MCF 10A (cell line): Measurements from ENCODE around the gene TRAPPC6A. TPM values are rescaled to one million over a fixed set of nuclear protein-coding genes. Genes with fewer than 3 reads are reported as not detected.
"Not testable (repeated sequence)": the region's sequence is repeated elsewhere in the genome, so short reads cannot be mapped to it uniquely, and the experiment has no call there.

Experiments
- BruUV-seq: library from RNA; stranded (reverse); fragments of 400-500 nt; replicated peaks from 2 replicates; lab custom pipeline; 2021; lab: Mats Ljungman, UMichigan
- CTCF ChIA-PET: fragments of 300-600 bp; sonication (Branson Sonifier 250); formaldehyde crosslinking; extraction: SDS; loops from one replicate; lab custom pipeline; 2021; ENCODE audit warnings: antibody characterized with exemption, inconsistent platforms; lab: Yijun Ruan, JAX
- POLR2A ChIA-PET: fragments of 300-600, 350-650 bp; sonication (Branson Sonifier 250); formaldehyde crosslinking; extraction: SDS; loops from one replicate; lab custom pipeline; 2020; ENCODE audit warnings: antibody characterized with exemption, inconsistent platforms; lab: Yijun Ruan, JAX
- DNase-seq: peaks from one replicate; pipeline ENCODE4 v3.0.0-alpha.2; 2018; ENCODE audit not compliant: unreplicated experiment
- H3K27ac Mint-ChIP-seq: one replicate; pipeline ENCODE4 v1.8.0; 2022; ENCODE audit warnings: mild to moderate bottlenecking, low read depth, mixed read lengths; ENCODE audit not compliant: unreplicated experiment
- H3K27me3 Mint-ChIP-seq: one replicate; pipeline ENCODE4 v1.8.0; 2022; ENCODE audit warnings: mixed read lengths; ENCODE audit not compliant: insufficient read depth, unreplicated experiment
- H3K36me3 Mint-ChIP-seq: one replicate; pipeline ENCODE4 v1.8.0; 2022; ENCODE audit warnings: mild to moderate bottlenecking, moderate library complexity, mixed read lengths; ENCODE audit not compliant: insufficient read depth, unreplicated experiment
- H3K4me1 Mint-ChIP-seq: one replicate; pipeline ENCODE4 v1.8.0; 2022; ENCODE audit warnings: mixed read lengths; ENCODE audit not compliant: insufficient read depth, unreplicated experiment
- H3K4me3 Mint-ChIP-seq: one replicate; pipeline ENCODE4 v1.8.0; 2022; ENCODE audit warnings: mild to moderate bottlenecking, moderate library complexity, mixed read lengths; ENCODE audit not compliant: unreplicated experiment
- H3K9me3 Mint-ChIP-seq: one replicate; pipeline ENCODE4 v1.8.0; 2022; ENCODE audit warnings: mixed read lengths; ENCODE audit not compliant: unreplicated experiment
- intact Hi-C: fragments of 100-400 bp; cut with micrococcal nuclease; formaldehyde crosslinking; loops from 2 replicates; pipeline ENCODE4 v1.14.1; 2022
- total RNA-seq: library from RNA; stranded (reverse); gene quantifications from 2 replicates; pipeline ENCODE4 v1.2.3, GENCODE V29; 2022
- TF ChIP-seq, protein P1 (sequence below): fragments of 200-600 bp; IDR thresholded peaks from one replicate; pipeline ENCODE4 v1.8.0; 2022; ENCODE audit warnings: antibody characterized with exemption, mild to moderate bottlenecking; ENCODE audit not compliant: unreplicated experiment

The TRAPPC6A gene
- total RNA-seq, 1 experiment from 2014 or later = 14.4 TPM

DNA sequence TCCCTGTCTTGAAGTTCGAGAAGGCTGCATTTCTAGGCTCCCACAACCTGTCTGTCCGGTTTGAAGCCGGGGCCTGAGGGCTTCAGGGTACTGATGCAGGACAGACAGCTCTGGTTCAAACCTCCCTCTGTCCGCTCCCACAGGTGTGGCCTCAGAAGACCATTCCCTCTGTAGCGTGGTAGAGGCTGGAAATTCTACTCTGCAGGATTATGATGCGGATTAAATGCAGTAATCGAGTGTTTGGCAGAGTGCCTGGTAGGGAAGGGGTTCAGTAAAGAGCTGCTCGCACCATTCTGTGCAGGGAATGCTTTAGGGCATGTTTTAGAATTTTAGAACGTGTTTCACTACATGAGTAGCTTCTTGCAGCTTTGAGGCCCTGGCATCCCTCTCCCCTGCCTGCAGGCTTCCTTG is 54.6 kb downstream of the TRAPPC6A start:
- CTCF ChIA-PET = interaction anchor here (1.1 kb wide), 1 partner anchor 12 kb away, joined by 5 read pairs; no protein-coding TSS in a partner anchor
- no TSS peak for BruUV-seq
- no peaks in the 10 kb centered on the region for H3K9me3 Mint-ChIP-seq

DNA sequence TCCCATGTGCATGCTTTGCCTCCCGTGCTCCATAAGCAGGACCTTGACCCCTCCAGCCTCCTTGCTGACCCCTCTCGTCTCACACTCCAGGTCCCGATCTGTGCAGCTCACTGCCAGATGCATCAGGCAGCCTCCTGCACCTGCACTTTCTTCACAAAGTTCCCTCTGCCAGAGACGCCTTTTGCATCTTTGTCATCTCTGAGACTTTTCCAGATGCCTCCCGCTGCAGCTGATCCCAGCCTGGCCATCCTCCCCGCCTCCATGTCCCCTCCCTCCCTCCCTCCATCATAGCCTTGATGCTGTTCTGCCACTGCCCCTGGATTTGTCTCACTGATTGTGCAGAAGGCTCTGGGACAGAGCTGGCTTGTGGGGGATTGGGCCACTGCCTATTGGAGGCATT is 55.2 kb downstream of the TRAPPC6A start:
- ChIA-PET POLR2A (interaction anchor here (0.9 kb wide), 1 partner anchor 8 kb away, joined by 3 read pairs; no protein-coding TSS in a partner anchor), CTCF (no interaction called here)
- no peak overlapping the region for H3K27ac Mint-ChIP-seq
- H3K4me3 Mint-ChIP-seq = no peak overlapping the region
- TF ChIP-seq, protein P1, sequence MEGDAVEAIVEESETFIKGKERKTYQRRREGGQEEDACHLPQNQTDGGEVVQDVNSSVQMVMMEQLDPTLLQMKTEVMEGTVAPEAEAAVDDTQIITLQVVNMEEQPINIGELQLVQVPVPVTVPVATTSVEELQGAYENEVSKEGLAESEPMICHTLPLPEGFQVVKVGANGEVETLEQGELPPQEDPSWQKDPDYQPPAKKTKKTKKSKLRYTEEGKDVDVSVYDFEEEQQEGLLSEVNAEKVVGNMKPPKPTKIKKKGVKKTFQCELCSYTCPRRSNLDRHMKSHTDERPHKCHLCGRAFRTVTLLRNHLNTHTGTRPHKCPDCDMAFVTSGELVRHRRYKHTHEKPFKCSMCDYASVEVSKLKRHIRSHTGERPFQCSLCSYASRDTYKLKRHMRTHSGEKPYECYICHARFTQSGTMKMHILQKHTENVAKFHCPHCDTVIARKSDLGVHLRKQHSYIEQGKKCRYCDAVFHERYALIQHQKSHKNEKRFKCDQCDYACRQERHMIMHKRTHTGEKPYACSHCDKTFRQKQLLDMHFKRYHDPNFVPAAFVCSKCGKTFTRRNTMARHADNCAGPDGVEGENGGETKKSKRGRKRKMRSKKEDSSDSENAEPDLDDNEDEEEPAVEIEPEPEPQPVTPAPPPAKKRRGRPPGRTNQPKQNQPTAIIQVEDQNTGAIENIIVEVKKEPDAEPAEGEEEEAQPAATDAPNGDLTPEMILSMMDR = no peak
- no peak for DNase-seq
- intact Hi-C loops = no loop called here
- no peaks in the 10 kb centered on the region for H3K9me3 Mint-ChIP-seq
- no peaks in the 10 kb centered on the region for H3K27me3 Mint-ChIP-seq
- no peaks in the 10 kb centered on the region for H3K36me3 Mint-ChIP-seq
- peaks cover 6% of the 10 kb centered on the region for H3K4me1 Mint-ChIP-seq
- BruUV-seq = no TSS peak

More for the DNA sequence above, 54.6 kb downstream of the TRAPPC6A start:
- H3K27ac Mint-ChIP-seq = no peak overlapping the region
- POLR2A ChIA-PET = interaction anchor here (0.6 to 3.5 kb wide), 3 partner anchors 9 to 34 kb away, joined by 3 to 10 read pairs (median 3); partner anchors contain the start of gene PPP1R37
- DNase-seq = no peak
- intact Hi-C loops = no loop called here
- H3K4me3 Mint-ChIP-seq = no peak overlapping the region
- H3K27me3 Mint-ChIP-seq = no peaks in the 10 kb centered on the region
- TF ChIP-seq, protein P1 = no peak
- peaks cover 6% of the 10 kb centered on the region for H3K4me1 Mint-ChIP-seq
- peaks cover 4% of the 10 kb centered on the region for H3K36me3 Mint-ChIP-seq

DNA sequence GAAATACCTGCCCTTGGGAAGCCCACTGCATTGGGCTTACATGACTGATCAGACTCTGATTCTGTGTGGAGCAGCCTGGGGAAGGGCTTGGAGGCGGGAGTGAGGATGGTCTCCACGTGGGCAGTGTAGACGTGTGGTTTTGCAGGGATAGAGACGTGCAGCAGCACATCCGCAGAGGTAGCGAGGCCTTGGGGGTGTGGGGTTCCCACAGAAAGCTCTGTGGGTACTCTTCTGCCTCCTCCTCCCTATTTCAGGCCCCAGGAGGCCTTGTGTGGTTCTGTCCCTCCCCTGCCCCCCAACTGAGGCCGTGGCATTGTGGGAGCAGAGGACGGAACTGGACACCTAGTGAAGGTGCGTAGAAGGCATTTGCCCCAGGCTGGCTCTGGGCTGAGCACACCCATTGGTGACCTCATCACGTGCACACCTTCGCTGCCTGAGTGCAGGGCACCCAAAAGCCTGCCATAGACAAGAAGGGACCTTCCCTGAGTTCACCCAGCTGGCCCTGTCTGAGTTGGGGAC is 56.2 kb downstream of the TRAPPC6A start:
- intact Hi-C loops = no loop called here
- Mint-ChIP-seq H3K9me3 (no peaks in the 10 kb centered on the region), H3K36me3 (no peaks in the 10 kb centered on the region), H3K27ac (no peak overlapping the region), H3K4me1 (peaks cover 6% of the 10 kb centered on the region), H3K4me3 (no peak overlapping the region), H3K27me3 (no peaks in the 10 kb centered on the region)
- TF ChIP-seq, protein P1 = no peak
- CTCF ChIA-PET = no interaction called here
- no TSS peak for BruUV-seq
- POLR2A ChIA-PET = no interaction called here
- DNase-seq = no peak

DNA sequence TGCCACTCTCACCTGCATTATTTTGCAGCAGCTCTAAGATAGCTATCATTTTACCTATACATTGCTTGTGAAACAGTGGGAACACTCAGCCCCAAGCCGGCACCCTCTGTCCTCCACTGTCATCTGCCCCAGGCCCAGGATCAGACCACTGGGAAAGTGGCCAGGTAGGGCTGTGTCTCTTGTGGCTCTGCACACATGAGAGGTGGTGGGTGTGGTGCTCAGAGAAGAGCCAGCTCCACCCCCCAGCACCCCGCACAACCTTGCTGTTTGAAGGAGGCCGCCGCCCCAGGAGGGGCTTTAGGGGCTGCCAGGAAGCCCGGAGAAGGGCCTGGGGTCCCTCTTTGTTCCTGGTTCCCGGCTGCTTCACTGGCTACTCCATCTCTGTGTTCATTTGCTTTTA is 58.5 kb downstream of the TRAPPC6A start:
- Mint-ChIP-seq H3K4me1 (peaks cover 6% of the 10 kb centered on the region), H3K27ac (no peak overlapping the region)

DNA sequence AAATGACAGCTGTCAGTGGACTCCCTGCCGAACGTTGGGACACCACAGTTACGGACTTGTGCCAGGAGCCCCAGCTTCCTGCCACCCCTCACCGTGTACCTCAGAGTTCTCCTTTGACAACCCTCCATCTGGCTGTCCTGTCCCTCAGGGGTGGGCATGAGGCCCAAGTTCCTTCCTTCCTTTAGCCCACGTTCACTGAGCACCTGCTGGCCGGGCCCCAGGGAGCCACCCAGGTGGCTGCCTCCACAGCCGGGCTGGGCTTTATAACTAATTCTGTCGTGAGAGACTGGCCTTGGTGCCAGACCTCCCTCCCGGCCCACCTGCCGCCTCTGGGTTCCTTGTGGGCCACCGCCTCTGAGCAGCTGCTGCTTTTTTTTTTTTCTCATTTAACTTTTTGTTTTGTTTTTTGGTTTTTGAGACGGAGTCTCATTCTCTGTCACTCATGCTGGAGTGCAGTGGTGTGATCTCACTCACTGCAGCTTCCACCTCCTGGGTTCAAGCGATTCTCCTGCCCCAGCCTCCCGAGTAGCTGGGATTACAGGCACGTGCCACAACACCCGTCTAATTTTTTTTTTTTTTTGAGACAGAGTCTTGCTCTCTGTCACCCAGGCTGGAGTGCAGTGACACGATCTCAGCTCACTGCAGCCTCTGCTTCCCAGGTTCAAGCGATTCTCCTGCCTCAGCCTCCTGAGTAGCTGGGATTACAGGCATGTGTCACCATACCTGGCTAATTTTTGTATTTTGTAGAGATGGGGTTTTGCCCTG is 59.3 kb downstream of the TRAPPC6A start:
- H3K9me3 Mint-ChIP-seq, H3K4me1 Mint-ChIP-seq, BruUV-seq, DNase-seq, H3K27ac Mint-ChIP-seq, H3K4me3 Mint-ChIP-seq, intact Hi-C loops, POLR2A ChIA-PET, H3K27me3 Mint-ChIP-seq, H3K36me3 Mint-ChIP-seq: not testable (repeated sequence)
- CTCF ChIA-PET = interaction anchor here (0.6 kb wide), 1 partner anchor 83 kb away, joined by 3 read pairs; no protein-coding TSS in a partner anchor

More for the DNA sequence above, 58.5 kb downstream of the TRAPPC6A start:
- TF ChIP-seq, protein P1 = no peak
- Mint-ChIP-seq H3K9me3 (no peaks in the 10 kb centered on the region), H3K36me3 (no peaks in the 10 kb centered on the region), H3K4me3 (no peak overlapping the region), H3K27me3 (no peaks in the 10 kb centered on the region)
- ChIA-PET POLR2A (no interaction called here), CTCF (no interaction called here)
- no TSS peak for BruUV-seq
- intact Hi-C loops = no loop called here
- no peak for DNase-seq
